ENCODE results near the gene DPP10.

DNA sequence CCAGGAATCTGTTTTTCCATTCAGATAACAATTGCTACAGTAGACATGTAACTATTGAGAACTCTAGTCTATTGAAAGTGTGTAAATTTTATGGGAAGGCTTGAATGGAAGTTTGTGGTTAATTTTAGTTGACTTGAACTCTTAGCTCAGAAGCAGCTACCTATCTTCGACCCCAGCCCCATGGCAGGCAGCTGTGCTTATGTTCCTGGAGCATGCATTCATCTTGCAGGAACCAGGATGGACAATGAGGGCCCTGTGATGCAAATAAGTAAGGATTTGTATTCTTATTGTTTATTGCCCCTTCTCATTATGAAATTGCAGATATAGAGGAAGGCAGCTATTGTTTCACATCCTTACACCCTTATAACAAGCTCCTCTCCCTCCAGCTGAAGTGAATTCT lies 1252.2 kb downstream of the DPP10 start:
- TF ChIP-seq, protein P1, sequence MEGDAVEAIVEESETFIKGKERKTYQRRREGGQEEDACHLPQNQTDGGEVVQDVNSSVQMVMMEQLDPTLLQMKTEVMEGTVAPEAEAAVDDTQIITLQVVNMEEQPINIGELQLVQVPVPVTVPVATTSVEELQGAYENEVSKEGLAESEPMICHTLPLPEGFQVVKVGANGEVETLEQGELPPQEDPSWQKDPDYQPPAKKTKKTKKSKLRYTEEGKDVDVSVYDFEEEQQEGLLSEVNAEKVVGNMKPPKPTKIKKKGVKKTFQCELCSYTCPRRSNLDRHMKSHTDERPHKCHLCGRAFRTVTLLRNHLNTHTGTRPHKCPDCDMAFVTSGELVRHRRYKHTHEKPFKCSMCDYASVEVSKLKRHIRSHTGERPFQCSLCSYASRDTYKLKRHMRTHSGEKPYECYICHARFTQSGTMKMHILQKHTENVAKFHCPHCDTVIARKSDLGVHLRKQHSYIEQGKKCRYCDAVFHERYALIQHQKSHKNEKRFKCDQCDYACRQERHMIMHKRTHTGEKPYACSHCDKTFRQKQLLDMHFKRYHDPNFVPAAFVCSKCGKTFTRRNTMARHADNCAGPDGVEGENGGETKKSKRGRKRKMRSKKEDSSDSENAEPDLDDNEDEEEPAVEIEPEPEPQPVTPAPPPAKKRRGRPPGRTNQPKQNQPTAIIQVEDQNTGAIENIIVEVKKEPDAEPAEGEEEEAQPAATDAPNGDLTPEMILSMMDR (IDR thresholded peaks at IDR 0.05): no peak
- TF ChIP-seq POLR2A (IDR thresholded peaks at IDR 0.05): no peak

All from sigmoid colon (tissue), 3 donors.